ENCODE results near the gene IL36RN. TPM values are rescaled to one million over a fixed set of nuclear protein-coding genes. Genes with fewer than 3 reads are reported as not detected.

The IL36RN gene
- total RNA-seq (2021), result 1.0 and 1.7 TPM in 2 replicates
- Bru-seq, nascent RNA, result percentile 39 among the genes with signal in this experiment
- BruChase-seq, experiment 1, labeled RNA remaining after a 2-hour chase, result percentile 35 among the genes with signal in this experiment
- percentile 57 among the genes with signal in this experiment for BruChase-seq, experiment 2, labeled RNA remaining after a 6-hour chase
- long read RNA-seq, partial matches to known transcripts, result 0 of 1 reads
- long read RNA-seq, other reads (novel, unspliced or antisense), result 1 of 1 reads

DNA sequence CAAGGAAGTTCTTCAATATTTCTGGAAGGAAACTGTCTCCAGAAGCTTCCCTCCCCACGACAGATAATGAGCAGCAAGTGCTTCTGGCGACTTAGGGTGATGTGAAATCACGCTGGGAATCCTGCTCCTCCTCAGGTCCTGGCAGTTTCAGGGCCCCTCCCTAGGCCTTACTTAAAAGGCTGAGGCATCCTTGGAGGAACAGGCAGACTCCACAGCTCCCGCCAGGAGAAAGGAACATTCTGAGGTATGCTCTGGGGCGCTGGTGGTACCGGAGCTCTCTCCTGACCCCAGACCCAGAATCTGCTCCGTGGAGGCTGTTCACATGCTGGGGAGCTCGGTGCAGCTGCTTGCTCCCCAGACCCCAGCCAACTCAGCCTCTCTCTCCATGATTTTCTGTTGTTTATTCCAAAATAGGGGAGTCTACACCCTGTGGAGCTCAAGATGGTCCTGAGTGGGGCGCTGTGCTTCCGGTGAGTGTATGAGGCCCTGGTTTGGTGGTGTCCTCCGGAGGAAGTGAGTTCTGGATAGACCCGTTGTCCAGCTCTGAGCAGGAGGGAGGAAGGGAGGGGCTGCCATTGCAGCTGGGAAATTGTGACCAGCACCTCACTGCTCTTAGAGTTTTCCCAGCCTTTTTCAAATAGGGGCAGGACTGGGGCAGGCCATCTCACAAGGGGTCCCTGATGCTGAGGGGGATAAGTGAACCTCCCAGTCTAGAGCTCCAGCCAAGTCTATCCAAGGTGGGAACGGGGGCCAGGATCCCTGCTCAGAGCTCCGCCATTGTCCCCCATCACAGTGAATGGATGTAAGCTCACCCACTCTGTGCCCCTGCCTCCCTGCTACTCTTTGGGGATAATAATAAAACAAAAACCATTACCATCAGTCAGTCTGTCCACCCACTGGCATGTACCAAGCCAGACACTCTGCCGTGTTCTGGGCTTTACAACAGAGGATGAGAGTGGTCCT, at the start of gene IL36RN:
Gene IL36RN, plus strand, starts transcription at position 201 of the 963 bp plus-strand sequence. Its CDS starts 241 bp downstream, at position 442.
- H3K4me1 ChIP-seq (replicated peaks; ENCODE audit: insufficient read depth), result peaks cover 37% of the 10 kb centered on the region
- TF ChIP-seq EZH2 (IDR thresholded peaks at IDR 0.05; ENCODE audit: low read depth), result no peak
- TF ChIP-seq, protein P1, sequence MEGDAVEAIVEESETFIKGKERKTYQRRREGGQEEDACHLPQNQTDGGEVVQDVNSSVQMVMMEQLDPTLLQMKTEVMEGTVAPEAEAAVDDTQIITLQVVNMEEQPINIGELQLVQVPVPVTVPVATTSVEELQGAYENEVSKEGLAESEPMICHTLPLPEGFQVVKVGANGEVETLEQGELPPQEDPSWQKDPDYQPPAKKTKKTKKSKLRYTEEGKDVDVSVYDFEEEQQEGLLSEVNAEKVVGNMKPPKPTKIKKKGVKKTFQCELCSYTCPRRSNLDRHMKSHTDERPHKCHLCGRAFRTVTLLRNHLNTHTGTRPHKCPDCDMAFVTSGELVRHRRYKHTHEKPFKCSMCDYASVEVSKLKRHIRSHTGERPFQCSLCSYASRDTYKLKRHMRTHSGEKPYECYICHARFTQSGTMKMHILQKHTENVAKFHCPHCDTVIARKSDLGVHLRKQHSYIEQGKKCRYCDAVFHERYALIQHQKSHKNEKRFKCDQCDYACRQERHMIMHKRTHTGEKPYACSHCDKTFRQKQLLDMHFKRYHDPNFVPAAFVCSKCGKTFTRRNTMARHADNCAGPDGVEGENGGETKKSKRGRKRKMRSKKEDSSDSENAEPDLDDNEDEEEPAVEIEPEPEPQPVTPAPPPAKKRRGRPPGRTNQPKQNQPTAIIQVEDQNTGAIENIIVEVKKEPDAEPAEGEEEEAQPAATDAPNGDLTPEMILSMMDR (conservative IDR thresholded peaks at IDR 0.05), result no peak
- no peaks in the 10 kb centered on the region for H3K79me2 ChIP-seq (ENCODE audit: low read depth)
- DNase-seq, result no peak
- H3K4me3 ChIP-seq, result peak within 1 kb of the TSS; percentile 7; the same call in 1 of the 2 replicates
- intact Hi-C loops (cut with micrococcal nuclease; ENCODE audit: unreplicated experiment), result loop anchor here (1.0 kb wide), 1 partner anchor 10 kb away; no protein-coding TSS in a partner anchor
- CTCF ChIA-PET, result interaction anchor here (0.6 to 1.1 kb wide), 2 partner anchors 11 to 140 kb away, joined by 3 read pairs; no protein-coding TSS in a partner anchor
- H3K27ac ChIP-seq, result peak within 1 kb of the TSS; percentile 72
- peak within 1 kb of the TSS; percentile 69 for H3K4me2 ChIP-seq
- POLR2A ChIA-PET (ENCODE audit: unreplicated experiment), result no interaction called here
- peaks cover 15% of the 10 kb centered on the region; the same call in 1 of the 2 replicates for H3F3A ChIP-seq (ENCODE audit: insufficient read depth, low read depth)
- H3K27me3 ChIP-seq (ENCODE audit: insufficient read depth, low read depth), result no peaks in the 10 kb centered on the region
- no peaks in the 10 kb centered on the region for H4K20me1 ChIP-seq (ENCODE audit: insufficient read depth)
- H3K36me3 ChIP-seq (ENCODE audit: low read depth), result no peaks in the 10 kb centered on the region
- TSS peak; percentile 73 for BruUV-seq (replicated peaks)
- no peaks in the 10 kb centered on the region for H3K9me2 ChIP-seq (ENCODE audit: insufficient read depth)
- peaks cover 14% of the 10 kb centered on the region for H3K9me3 ChIP-seq (ENCODE audit: insufficient read depth, low read depth)
- H2AFZ ChIP-seq, result peak within 1 kb of the TSS; percentile 66; the same call in 1 of the 2 replicates

DNA sequence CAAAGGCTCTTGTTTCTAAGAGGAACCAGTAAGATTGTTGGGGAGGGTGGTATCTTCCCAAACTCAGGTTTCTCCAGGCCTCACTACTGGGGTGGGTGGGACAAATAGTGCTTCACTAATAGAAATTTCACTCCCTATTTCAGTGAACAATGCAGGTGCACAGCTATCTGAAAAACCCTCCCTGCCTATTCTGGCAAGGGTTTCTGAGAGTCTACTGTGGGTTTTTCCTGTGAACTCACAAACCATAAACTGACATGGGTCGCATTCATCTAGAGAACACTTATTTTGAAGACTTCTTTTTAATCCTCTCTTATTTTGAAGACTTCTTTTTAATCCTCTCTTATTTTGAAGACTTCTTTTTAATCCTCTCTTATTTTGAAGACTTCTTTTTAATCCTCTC, 49.4 kb upstream of the IL36RN start:
- ChIA-PET CTCF (no interaction called here), POLR2A (ENCODE audit: unreplicated experiment) (no interaction called here)
- no peak overlapping the region for H3K4me2 ChIP-seq
- peaks cover 10% of the 10 kb centered on the region; the same call in 1 of the 2 replicates for H3K9me3 ChIP-seq (ENCODE audit: insufficient read depth, low read depth)
- H3K9me2 ChIP-seq (ENCODE audit: insufficient read depth), result no peaks in the 10 kb centered on the region
- H3K4me1 ChIP-seq (replicated peaks; ENCODE audit: insufficient read depth), result peaks cover 19% of the 10 kb centered on the region
- peaks cover 2% of the 10 kb centered on the region; the same call in 1 of the 2 replicates for H3K36me3 ChIP-seq (ENCODE audit: low read depth)
- H3K4me3 ChIP-seq, result no peak overlapping the region
- BruUV-seq (replicated peaks), result no TSS peak
- no peak for DNase-seq
- H4K20me1 ChIP-seq (ENCODE audit: insufficient read depth), result no peaks in the 10 kb centered on the region
- no peaks in the 10 kb centered on the region for H3K79me2 ChIP-seq (ENCODE audit: low read depth)
- TF ChIP-seq, protein P1 (conservative IDR thresholded peaks at IDR 0.05), result no peak
- no peak for TF ChIP-seq EZH2 (IDR thresholded peaks at IDR 0.05; ENCODE audit: low read depth)
- intact Hi-C loops (cut with micrococcal nuclease; ENCODE audit: unreplicated experiment), result loop anchor here (5.0 kb wide), 1 partner anchor 68 kb away; no protein-coding TSS in a partner anchor
- H3K27ac ChIP-seq, result no peak overlapping the region
- H3F3A ChIP-seq (ENCODE audit: insufficient read depth, low read depth), result peaks cover 20% of the 10 kb centered on the region
- H2AFZ ChIP-seq, result no peak overlapping the region
- no peaks in the 10 kb centered on the region for H3K27me3 ChIP-seq (ENCODE audit: insufficient read depth, low read depth)

DNA sequence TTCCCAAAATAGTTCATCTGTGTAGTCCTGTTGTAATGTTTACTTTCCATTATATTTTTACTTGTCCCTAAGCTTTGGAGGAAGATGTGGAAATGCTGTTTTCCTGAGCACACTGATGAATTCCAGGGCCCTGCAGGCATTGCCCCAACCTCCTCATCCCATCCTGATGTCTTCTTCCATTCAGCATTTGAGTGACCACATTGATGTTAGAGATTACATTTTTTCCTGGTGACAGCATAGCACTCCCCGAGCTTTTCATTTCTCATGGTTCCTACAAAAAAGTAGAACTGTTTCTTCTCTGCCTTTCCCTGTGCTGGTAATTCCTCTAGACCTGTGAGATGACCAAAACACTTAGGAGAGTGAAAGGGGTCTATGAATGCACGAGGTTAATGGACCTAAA, 48.9 kb upstream of the IL36RN start:
- POLR2A ChIA-PET (ENCODE audit: unreplicated experiment), result no interaction called here
- Histone ChIP-seq H3K9me2 (ENCODE audit: insufficient read depth) (no peaks in the 10 kb centered on the region), H4K20me1 (ENCODE audit: insufficient read depth) (no peaks in the 10 kb centered on the region), H3K4me2 (peak overlapping the region; percentile 15; the same call in 1 of the 2 replicates), H3K36me3 (ENCODE audit: low read depth) (peaks cover 2% of the 10 kb centered on the region; the same call in 1 of the 2 replicates), H2AFZ (peak overlapping the region; percentile 62; the same call in 1 of the 2 replicates), H3K4me1 (replicated peaks; ENCODE audit: insufficient read depth) (peaks cover 19% of the 10 kb centered on the region), H3K4me3 (no peak overlapping the region), H3K79me2 (ENCODE audit: low read depth) (no peaks in the 10 kb centered on the region), H3K27ac (no peak overlapping the region), H3F3A (ENCODE audit: insufficient read depth, low read depth) (peaks cover 20% of the 10 kb centered on the region), H3K9me3 (ENCODE audit: insufficient read depth, low read depth) (peaks cover 10% of the 10 kb centered on the region; the same call in 1 of the 2 replicates), H3K27me3 (ENCODE audit: insufficient read depth, low read depth) (no peaks in the 10 kb centered on the region)
- intact Hi-C loops (cut with micrococcal nuclease; ENCODE audit: unreplicated experiment), result loop anchor here (5.0 kb wide), 1 partner anchor 67 kb away; no protein-coding TSS in a partner anchor
- TF ChIP-seq EZH2 (IDR thresholded peaks at IDR 0.05; ENCODE audit: low read depth), result no peak
- TF ChIP-seq, protein P1 (conservative IDR thresholded peaks at IDR 0.05), result no peak
- peak in 1 of 2 experiments; percentile 11 for DNase-seq
- no TSS peak for BruUV-seq (replicated peaks)
- CTCF ChIA-PET, result no interaction called here
